MM.1S (cell line): Measurements from ENCODE around the gene CEP19.
"Not testable (repeated sequence)": the region's sequence is repeated elsewhere in the genome, so short reads cannot be mapped to it uniquely, and the experiment has no call there.

Experiments used
- DNase-seq: peaks from one replicate; pipeline ENCODE4 v3.0.0-alpha.2; 2015
- H2AFZ ChIP-seq: fragments of 300-600 bp; sonication (generic); 2 replicates; pipeline ENCODE4 v1.6.0; 2016; ENCODE audit warnings: antibody characterized with exemption, low read length
- H3F3A ChIP-seq: fragments of 300-600 bp; sonication (generic); 2 replicates; pipeline ENCODE4 v1.6.1; 2016; ENCODE audit warnings: mild to moderate bottlenecking, antibody characterized with exemption, low read length, moderate library complexity, mixed read lengths; ENCODE audit not compliant: insufficient read depth
- H3K27ac ChIP-seq: fragments of 300-600 bp; sonication (generic); 2 replicates; pipeline ENCODE4 v1.5.1; 2016; ENCODE audit warnings: mild to moderate bottlenecking, low read length
- H3K27me3 ChIP-seq: fragments of 300-600 bp; sonication (generic); replicated peaks from 2 replicates; pipeline ENCODE4 v1.6.0; 2016; ENCODE audit warnings: low read length; ENCODE audit not compliant: insufficient read depth
- H3K36me3 ChIP-seq: fragments of 300-600 bp; sonication (generic); replicated peaks from 2 replicates; pipeline ENCODE4 v1.6.1; 2016; ENCODE audit warnings: mild to moderate bottlenecking, low read length, mixed read lengths; ENCODE audit not compliant: insufficient read depth
- H3K4me1 ChIP-seq: fragments of 300-600 bp; sonication (generic); 2 replicates; pipeline ENCODE4 v1.6.1; 2016; ENCODE audit warnings: low read length, mixed read lengths
- H3K4me2 ChIP-seq: fragments of 300-600 bp; sonication (generic); 2 replicates; pipeline ENCODE4 v1.6.0; 2016; ENCODE audit warnings: low read depth, low read length
- H3K4me3 ChIP-seq: fragments of 300-600 bp; sonication (generic); 2 replicates; pipeline ENCODE4 v1.5.1; 2016; ENCODE audit warnings: low read length, mixed read lengths
- H3K79me2 ChIP-seq: fragments of 300-600 bp; sonication (generic); 2 replicates; pipeline ENCODE4 v1.6.1; 2016; ENCODE audit warnings: mixed run types, low read length, mixed read lengths
- H3K9ac ChIP-seq: fragments of 300-600 bp; sonication (generic); 2 replicates; pipeline ENCODE4 v1.6.1; 2016; ENCODE audit warnings: low read length, mixed read lengths
- H3K9me2 ChIP-seq: fragments of 300-600 bp; sonication (generic); replicated peaks from 2 replicates; pipeline ENCODE4 v1.6.1; 2016; ENCODE audit warnings: mild to moderate bottlenecking, low read length, mixed read lengths; ENCODE audit not compliant: insufficient read depth
- H3K9me3 ChIP-seq: fragments of 300-600 bp; sonication (generic); replicated peaks from 2 replicates; pipeline ENCODE4 v1.6.1; 2016; ENCODE audit warnings: mild to moderate bottlenecking, low read length, mixed read lengths; ENCODE audit not compliant: insufficient read depth
- H4K20me1 ChIP-seq: fragments of 300-600 bp; sonication (generic); 2 replicates; pipeline ENCODE4 v1.6.1; 2016; ENCODE audit warnings: mild to moderate bottlenecking, low read length, moderate library complexity, mixed read lengths; ENCODE audit not compliant: insufficient read depth
- CTCF ChIP-seq: fragments of 300-600 bp; sonication (generic); IDR thresholded peaks from 2 replicates; pipeline ENCODE4 v1.5.1; 2016; ENCODE audit warnings: antibody characterized with exemption, low read length, mixed read lengths
- EZH2 ChIP-seq: fragments of 300-600 bp; sonication (generic); optimal IDR thresholded peaks from 2 replicates; pipeline ENCODE3; 2017; ENCODE audit warnings: low read depth, mild to moderate bottlenecking, antibody characterized with exemption, low read length, mixed read lengths
- EZH2phosphoT487 ChIP-seq: fragments of 300-600 bp; sonication (generic); IDR thresholded peaks from 2 replicates; pipeline ENCODE4 v1.6.1; 2018; ENCODE audit warnings: antibody characterized with exemption, low read length

The CEP19 gene

GRCh38 chr3:196754091-196754981, 42.3 kb upstream of the CEP19 start:
- Histone ChIP-seq H3K9me3 (no peaks in the 10 kb centered on the region), H2AFZ (no peak overlapping the region), H3K27ac (no peak overlapping the region), H3F3A (no peaks in the 10 kb centered on the region), H3K36me3 (0 out of 2 replicates have a peak, but pooled peaks cover 4% of the 10 kb centered on the region), H3K9me2 (no peaks in the 10 kb centered on the region), H3K79me2 (peaks cover 96% of the 10 kb centered on the region), H3K9ac (no peak overlapping the region), H3K4me1 (no peaks in the 10 kb centered on the region), H3K4me2 (no peak overlapping the region), H4K20me1 (peaks cover under 1% of the 10 kb centered on the region; the same call in 1 of the 2 replicates), H3K27me3 (no peaks in the 10 kb centered on the region), H3K4me3 (no peak overlapping the region)
- TF ChIP-seq CTCF (no peak), EZH2phosphoT487 (no peak), EZH2 (no peak)
- DNase-seq = no peak

DNA sequence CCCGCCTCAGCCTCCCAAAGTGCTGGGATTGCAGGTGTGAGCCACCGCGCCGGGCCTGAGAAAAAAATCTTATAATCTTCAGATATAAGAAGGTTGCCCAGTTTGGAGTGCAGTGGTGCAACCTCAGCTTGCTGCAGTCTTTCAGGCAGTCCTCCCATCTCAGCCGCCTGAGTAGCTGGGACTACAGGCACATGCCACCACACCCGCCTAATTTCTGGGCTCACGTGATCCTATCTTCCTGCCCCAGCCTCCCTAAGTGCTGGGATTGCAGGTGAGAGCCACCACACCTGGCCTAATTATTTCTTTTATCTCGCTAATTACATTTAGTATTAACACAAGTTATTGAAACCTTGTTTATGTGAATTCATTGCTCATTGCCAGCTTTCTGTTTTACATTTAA, 41.2 kb upstream of the CEP19 start:
- H3K9ac ChIP-seq = no peak overlapping the region
- H3K9me2 ChIP-seq = no peaks in the 10 kb centered on the region
- no peaks in the 10 kb centered on the region for H3K27me3 ChIP-seq
- H3K27ac ChIP-seq = no peak overlapping the region
- 0 out of 2 replicates have a peak, but pooled peaks cover 4% of the 10 kb centered on the region for H3K36me3 ChIP-seq
- H3K9me3 ChIP-seq = no peaks in the 10 kb centered on the region
- no peak for DNase-seq
- peaks cover 96% of the 10 kb centered on the region for H3K79me2 ChIP-seq
- H3F3A ChIP-seq = no peaks in the 10 kb centered on the region
- H3K4me2 ChIP-seq = no peak overlapping the region
- TF ChIP-seq EZH2 (no peak), EZH2phosphoT487 (no peak), CTCF (no peak)
- H3K4me1 ChIP-seq = no peaks in the 10 kb centered on the region
- H3K4me3 ChIP-seq = no peak overlapping the region
- H2AFZ ChIP-seq = no peak overlapping the region
- H4K20me1 ChIP-seq = peaks cover 7% of the 10 kb centered on the region; the same call in 1 of the 2 replicates

GRCh38 chr3:196749125-196749524, 37.1 kb upstream of the CEP19 start:
- TF ChIP-seq EZH2phosphoT487 (no peak), EZH2 (no peak), CTCF (no peak)
- Histone ChIP-seq H3K36me3 (peaks cover 4% of the 10 kb centered on the region; the same call in 1 of the 2 replicates), H3K9me2 (no peaks in the 10 kb centered on the region), H3K27ac (no peak overlapping the region), H3K4me3 (no peak overlapping the region), H3K4me2 (no peak overlapping the region), H3K27me3 (no peaks in the 10 kb centered on the region), H3F3A (no peaks in the 10 kb centered on the region), H2AFZ (no peak overlapping the region), H3K9ac (no peak overlapping the region), H3K9me3 (no peaks in the 10 kb centered on the region), H3K79me2 (peaks cover 96% of the 10 kb centered on the region), H4K20me1 (peaks cover 8% of the 10 kb centered on the region; the same call in 1 of the 2 replicates), H3K4me1 (no peaks in the 10 kb centered on the region)
- DNase-seq = no peak

GRCh38 chr3:196743569-196743968, 31.5 kb upstream of the CEP19 start:
- H3K4me1 ChIP-seq, H3K27ac ChIP-seq, H3K4me2 ChIP-seq, H3K27me3 ChIP-seq, H2AFZ ChIP-seq, H3K9me2 ChIP-seq, H3K9me3 ChIP-seq, H3K36me3 ChIP-seq, H3K4me3 ChIP-seq, DNase-seq, H3K9ac ChIP-seq: not testable (repeated sequence)
- H3F3A ChIP-seq = peaks cover 16% of the 10 kb centered on the region
- H4K20me1 ChIP-seq = peaks cover 19% of the 10 kb centered on the region; the same call in 1 of the 2 replicates
- peaks cover 87% of the 10 kb centered on the region for H3K79me2 ChIP-seq
